OCI-M2 (cell line): ENCODE data around the gene NOP56.
A peak's percentile ranks its signal among the peaks of the same experiment; 100 is the strongest.

Experiments
- DNase-seq: peaks from one replicate; lab custom pipeline; 2025; ENCODE audit not compliant: unreplicated experiment; lab: John Stamatoyannopoulos, UW

The NOP56 gene

GRCh38 chr20:2651772-2652723 lies at the start of gene NOP56:
TSS of gene NOP56 (plus strand) at chr20:2652632. CDS start at chr20:2652661, 29 bp downstream.
- peak; percentile 70 for DNase-seq

GRCh38 chr20:2602746-2603145 lies 49.7 kb upstream of the NOP56 start:
- DNase-seq: no peak

GRCh38 chr20:2603816-2604505 lies 48.5 kb upstream of the NOP56 start:
- DNase-seq: no peak

GRCh38 chr20:2604506-2604835 lies 48.0 kb upstream of the NOP56 start:
- DNase-seq: no peak

- no peak for DNase-seq
These were observed 45.9 kb upstream of the NOP56 start for GRCh38 chr20:2606507-2607006.

- no peak for DNase-seq
These were observed 42.1 kb upstream of the NOP56 start for GRCh38 chr20:2610326-2610725.

GRCh38 chr20:2610941-2611720 lies 41.3 kb upstream of the NOP56 start:
- DNase-seq: no peak

- no peak for DNase-seq
These were observed 40.4 kb upstream of the NOP56 start for GRCh38 chr20:2612073-2612472.

- DNase-seq: no peak
These were observed 35.8 kb upstream of the NOP56 start for GRCh38 chr20:2616634-2617033.

- DNase-seq: no peak
These were observed 35.2 kb upstream of the NOP56 start for GRCh38 chr20:2617099-2617714.

GRCh38 chr20:2618815-2619214 lies 33.6 kb upstream of the NOP56 start:
- DNase-seq: no peak

- no peak for DNase-seq
These were observed 33.1 kb upstream of the NOP56 start for GRCh38 chr20:2619337-2619736.

GRCh38 chr20:2619961-2620595 lies 32.4 kb upstream of the NOP56 start:
- DNase-seq: no peak

- DNase-seq: no peak
These were observed 28.2 kb upstream of the NOP56 start for GRCh38 chr20:2624190-2624589.

- no peak for DNase-seq
These were observed 27.4 kb upstream of the NOP56 start for GRCh38 chr20:2625062-2625461.

GRCh38 chr20:2626853-2627541 lies 25.4 kb upstream of the NOP56 start:
- DNase-seq: no peak

GRCh38 chr20:2631228-2631627 lies 21.2 kb upstream of the NOP56 start:
- DNase-seq: no peak

- DNase-seq: no peak
These were observed 19.1 kb upstream of the NOP56 start for GRCh38 chr20:2633381-2633780.

- DNase-seq: no peak
These were observed 15.2 kb upstream of the NOP56 start for GRCh38 chr20:2637246-2637645.

GRCh38 chr20:2640260-2640659 lies 12.2 kb upstream of the NOP56 start:
- DNase-seq: no peak
